T-helper 1 cell (primary cell): ENCODE measurements around the gene NDUFA7.
A peak's percentile ranks its signal among the peaks of the same experiment; 100 is the strongest.
"Not testable (repeated sequence)": the region's sequence is repeated elsewhere in the genome, so short reads cannot be mapped to it uniquely, and the experiment has no call there.

Experiments
- DNase-seq, 5 donors: peaks; one replicate each; pipeline ENCODE4 v3.0.0-alpha.2; 2012 to 2020

Gene NDUFA7

DNA sequence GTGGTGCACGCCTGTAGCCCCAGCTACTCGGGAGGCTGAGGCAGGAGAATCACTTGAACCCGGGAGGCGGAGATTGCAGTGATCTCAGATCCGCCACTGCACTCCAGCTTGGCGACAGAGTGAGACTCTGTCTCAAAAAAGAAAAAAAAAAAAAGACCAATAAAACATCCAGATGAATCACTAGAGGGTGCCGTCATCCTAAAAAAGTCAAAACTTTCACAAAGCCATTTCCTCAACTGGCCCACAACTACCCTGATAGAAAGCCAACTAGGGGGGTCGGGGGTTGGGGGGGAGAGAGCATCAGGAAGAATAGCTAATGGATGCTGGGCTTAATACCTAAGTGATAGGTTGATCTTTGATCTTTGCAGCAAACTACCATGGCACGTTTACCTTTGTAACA is 2.3 kb downstream of the NDUFA7 start:
- not testable (repeated sequence) for DNase-seq

DNA sequence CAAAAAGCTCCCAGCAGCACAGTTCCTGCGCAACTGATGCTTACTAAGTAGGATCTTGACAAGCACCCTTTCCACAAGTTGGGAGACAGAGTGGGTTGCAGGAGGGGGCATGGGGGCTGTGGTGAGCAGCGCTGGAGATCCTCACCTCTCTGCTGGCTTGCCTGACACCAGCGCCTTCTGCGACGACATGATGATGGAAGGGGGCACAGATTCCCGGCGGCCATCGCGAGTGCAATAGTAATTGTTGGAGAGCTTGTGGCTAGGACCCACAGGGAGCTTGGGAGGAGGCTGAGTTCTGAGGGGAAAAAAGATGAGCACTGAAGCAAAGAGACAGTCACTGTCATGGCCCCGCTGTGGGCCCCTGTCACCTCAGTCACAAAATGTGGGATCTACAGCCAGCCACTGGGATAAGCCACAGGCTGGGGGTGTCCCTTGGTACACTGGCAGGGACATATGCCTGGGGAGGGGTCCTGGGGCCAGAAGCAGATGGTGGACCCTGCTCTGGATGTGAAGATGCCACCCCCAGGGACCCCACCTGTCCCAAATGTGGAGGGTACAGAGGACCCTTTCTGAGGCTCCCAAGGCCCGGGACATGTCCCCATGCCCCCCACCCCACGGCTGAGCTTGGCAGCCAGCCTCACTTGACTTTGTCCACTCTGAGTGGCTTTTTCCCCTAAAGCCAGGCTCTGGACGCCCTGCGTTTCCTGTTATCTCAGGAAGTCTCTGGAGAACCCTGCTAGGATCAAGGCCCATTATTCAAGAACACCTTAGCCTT is 4.6 kb downstream of the NDUFA7 start:
- no peak for DNase-seq

DNA sequence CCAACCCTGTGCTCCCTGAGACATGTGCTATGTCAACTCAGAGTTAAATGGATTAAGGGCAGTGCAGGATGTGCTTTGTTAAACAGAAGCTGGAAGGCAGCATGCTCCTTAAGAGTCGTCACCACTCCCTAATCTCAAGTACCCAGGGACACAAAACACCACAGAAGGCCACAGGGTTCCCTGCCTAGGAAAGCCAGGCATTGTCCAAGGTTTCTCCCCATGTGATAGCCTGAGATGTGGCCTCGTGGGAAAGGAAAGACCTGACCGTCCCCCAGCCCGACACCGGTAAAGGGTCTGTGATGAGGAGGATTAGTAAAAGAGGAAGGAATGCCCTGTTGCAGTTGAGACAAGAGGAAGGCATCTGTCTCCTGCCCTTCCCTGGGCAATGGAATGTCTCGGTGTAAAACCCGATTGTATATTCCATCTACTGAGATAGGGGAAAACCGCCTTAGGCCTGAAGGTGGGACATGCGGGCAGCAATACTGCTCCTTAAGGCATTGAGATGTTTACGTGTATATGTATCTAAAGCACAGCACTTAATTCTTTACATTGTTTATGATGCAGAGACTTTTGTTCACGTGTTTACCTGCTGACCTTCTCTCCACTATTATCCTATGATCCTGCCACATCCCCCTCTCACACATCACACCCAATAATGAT is 6.1 kb downstream of the NDUFA7 start:
- DNase-seq: not testable (repeated sequence)

DNA sequence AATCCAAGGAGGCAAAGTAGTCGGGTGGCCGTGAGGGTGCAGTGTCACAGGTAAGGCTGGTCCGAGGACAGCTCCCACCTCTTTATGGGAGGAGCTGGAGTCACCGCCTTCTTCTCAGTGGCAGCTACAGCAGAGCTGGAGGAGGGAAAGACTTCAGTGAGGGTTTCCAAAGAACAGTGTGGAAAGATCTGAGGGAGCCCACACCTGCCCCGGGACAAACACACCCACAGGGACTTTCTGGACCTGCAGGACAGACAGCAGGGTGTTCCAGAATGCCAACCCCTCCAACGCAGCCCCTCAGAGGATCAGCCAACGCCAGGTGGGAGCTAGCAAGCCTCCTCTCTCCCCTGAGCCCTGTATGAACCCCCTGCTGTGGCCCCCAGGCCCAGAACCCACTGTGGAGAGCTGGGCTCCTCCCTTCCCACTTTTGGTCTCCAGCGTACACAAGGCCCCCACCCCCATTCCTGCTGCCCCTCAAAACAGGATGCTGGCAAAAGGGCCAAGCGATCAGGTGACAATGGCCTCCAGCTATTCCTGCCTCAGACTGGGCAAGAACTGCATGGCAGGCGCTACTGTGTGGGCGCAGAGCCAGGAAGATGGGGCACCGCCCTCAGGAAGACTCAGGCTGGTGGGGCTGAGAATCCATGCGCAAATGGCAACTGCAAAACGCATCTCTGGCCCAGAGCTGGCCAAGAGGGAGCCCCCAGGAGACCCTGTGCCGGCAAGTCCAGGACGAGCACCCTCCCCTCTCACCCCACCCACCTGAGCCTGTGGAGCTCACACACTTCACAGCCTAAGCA is 9.5 kb downstream of the NDUFA7 start:
- no peak for DNase-seq

DNA sequence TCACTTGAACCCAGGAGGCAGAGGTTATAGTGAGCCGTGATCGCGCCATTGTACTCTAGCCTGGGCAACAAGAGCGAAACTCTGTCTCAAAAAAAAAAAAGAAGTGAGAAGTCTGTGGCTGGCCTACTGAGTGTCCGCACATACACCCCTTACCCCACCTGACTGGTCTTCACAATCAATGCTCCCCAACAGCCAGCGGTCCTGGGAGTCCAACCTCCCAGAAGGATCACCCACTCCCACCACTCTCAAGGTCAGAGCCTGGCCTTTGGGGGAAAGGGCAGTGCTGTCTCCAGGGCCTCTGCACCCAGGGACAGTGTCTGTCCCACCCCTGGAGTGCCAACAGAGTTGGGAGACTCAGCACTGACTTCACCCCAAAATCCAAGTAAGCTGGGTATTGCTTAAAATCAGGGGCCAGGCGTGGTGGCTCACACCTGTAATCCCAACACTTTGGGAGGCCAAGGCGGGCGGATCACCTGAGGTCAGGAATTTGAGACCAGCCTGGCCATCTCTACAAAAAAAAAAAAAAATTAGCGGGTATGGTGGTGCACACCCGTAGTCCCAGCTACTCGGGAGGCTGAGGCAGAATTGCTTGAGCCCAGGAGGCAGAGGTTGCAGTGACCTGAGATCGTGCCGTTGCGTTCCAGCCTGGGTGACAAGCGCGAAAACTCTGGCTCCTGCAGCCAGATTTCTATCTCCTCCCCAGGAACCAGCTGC is 10.7 kb downstream of the NDUFA7 start:
- DNase-seq: no peak

DNA sequence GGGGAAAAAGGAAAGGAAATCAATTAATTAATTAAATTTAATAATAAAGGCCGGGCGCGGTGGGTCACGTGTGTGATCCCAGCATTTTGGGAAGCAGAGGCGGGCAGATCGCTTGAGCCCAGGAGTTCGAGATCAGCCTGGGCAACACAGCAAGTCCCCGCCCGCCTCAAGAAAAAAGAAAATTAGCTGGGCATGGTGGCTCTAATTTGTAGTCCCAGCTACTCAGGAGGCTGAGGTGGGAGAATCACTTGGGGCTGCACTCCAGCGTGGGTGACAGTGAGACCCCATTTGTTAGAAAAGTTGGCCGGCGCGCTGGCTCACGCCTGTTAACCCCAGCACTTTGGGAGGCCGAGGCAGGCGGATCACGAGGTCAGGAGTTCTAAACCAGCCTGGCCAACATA is 12.3 kb downstream of the NDUFA7 start:
- no peak for DNase-seq

DNA sequence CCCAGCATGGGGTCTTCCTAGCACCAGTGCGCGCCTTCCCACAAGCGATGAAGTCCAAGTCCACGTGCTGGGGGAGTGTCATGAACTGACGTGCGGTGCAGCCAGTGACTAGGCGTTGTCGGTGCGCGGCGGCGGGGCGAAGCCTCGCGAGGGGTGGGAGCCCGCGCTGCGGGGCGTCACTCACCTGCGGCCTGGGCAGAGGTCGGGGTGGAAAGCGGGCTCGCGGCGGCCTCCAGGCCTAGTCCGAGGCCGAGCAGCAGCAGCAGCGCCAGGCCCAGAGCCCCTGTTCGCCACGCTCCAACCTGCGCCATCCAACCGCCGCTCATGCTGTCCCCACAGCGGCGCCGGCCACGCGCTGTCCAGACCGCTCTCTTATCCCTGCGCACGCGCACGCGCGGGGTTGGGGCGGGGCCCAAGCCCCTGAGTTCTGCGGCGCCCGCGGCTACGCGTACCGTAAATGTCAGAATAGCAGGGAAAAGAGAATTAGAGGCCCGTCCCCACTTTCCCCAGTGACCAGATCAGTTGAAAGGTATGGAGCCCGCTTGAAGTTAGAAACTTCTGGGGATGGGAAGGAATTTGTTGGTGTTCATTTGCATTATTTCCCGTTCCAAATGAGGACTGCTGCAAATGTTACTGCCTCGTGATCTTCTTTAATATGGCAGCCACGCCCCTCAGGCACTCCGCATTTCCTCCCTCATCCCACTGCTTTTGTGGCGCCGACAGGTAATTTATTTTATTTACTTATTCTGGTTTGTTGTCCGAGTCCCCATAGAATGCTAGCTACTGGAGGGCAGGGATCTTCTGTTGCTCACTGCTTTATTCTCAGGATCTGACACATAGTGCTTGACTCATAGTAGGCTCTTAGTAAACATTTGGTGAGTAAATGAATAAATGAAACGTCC is 13.0 kb downstream of the NDUFA7 start, which contains the start of gene CD320:
TSS of gene CD320 (minus strand) at position 394 of the 902 bp plus-strand sequence. CDS start at position 326, 68 bp downstream.
- DNase-seq: peak; percentile 56 to 87 (median 78)

DNA sequence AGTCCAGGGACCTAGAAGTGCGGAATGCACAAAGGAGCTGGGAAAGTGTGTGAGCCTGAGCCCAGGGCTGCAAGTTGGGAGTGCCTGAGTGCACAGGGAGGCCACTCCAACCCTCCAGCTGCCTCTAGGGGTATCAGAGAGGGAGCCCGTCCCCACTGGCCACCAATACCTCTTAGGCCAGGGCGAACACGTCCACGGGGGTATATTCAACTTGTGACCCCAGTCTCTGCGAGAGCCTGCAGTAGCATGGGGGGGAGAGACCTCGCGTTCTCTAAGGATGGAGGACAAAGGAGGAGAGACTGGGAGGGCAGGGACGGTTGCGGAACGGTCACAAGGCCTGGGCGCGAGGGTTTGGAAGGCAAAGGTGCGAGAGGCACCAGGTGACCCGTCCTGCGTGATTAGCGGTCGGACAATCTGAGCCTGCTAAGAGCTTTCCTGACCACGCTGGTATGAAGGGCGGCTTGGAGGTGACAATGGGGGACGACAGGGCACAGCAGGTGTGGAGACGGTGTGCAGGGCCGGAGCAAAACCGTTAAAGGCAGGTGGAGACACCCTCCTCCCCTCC is 13.7 kb downstream of the NDUFA7 start:
- no peak for DNase-seq

DNA sequence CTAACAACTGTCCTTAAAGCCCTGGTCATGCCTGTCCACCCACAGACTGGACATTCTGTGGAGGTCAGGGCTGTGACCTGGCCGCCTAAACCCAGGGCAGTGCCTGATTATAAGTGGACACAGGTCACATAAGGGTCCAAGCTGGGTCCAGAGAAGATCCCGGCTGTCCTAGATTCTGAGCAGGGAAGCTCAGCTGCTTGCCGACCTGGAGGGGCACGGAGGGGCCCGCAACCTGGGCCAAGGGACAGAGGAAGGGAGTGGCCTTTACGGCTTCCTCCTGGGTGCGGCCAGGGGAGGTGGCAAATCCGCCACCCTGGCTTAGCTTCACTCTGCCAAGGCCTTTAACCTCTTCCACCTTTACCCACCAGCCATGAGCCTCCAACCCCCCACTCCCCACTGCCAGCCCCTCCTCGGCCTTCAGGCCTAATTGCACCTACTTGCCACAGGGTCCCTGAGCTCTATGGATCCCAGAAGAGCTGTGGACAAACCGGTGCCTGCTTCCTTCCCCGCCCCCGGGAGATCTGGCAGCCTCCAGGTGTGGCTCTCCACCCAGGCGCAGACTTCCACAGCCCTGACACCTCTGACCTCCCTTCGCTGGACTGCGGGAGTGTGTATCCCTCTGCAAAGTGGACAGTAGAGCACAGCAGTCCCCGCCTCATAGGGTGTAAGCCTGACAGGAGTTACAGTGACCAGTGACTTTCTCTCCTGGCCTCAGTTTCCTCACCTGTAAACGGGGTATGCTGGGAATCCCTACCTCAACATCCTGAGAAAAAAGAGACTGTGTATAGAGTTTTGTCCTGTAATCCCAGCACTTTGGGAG is 14.7 kb downstream of the NDUFA7 start:
- DNase-seq: no peak

DNA sequence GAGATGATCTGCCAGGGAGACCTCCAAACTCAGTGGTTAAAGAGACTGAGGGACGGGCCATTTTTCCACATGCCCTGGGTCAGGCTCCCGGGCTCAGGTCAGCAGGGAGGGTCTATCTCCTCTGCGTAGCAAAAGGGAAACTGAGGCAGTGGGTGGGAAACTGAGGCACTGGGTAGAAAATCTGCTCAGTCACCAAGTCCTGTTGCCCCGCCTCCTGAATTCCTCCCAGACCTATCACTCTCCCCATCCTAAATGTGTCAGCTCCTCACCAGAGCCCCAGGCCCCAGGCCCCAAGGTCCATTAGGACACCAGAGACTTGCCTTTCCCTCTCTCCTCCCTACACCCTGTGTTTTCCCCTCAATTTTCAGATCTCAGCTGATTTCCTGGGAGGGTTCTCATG is 15.4 kb downstream of the NDUFA7 start:
- peak in 1 of 5 donors; percentile 2 for DNase-seq

DNA sequence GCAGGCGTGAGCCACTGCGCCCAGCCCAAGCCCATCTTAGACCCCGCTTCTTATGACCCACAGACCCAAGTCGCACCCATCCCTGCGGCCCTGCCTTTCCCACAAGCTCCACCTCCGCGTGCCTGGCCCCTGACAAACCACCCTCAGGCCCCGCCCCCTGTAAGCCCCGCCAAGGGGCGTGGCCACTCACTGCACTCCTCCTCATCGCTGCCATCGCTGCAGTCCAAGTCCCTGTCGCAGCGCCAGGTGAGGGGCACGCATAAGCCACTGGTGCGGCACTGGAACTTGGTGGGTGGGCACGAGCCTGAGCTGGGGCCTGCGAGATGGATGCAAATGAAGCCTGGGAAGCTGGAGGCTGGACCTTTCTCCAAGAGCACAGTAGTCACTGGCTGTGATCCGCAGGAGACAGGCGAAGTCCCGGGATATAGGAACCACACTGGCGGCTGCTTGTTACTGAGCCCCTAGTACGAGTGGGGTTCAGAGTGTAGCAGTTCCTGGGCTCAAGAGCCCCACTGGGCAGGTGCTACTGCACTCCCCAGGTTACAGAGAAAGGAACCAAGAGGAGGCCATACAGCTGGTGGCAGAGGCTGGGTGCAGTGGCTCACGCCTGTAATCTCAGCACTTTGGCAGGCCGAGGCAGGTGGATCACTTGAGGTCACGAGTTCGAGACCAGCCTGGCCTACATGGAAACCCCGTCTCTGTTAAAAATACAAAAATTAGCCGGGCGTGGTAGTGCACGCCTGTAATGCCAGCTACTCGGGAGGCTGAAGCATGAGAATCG is 16.1 kb downstream of the NDUFA7 start:
- peak in 1 of 5 donors; percentile 8 for DNase-seq

DNA sequence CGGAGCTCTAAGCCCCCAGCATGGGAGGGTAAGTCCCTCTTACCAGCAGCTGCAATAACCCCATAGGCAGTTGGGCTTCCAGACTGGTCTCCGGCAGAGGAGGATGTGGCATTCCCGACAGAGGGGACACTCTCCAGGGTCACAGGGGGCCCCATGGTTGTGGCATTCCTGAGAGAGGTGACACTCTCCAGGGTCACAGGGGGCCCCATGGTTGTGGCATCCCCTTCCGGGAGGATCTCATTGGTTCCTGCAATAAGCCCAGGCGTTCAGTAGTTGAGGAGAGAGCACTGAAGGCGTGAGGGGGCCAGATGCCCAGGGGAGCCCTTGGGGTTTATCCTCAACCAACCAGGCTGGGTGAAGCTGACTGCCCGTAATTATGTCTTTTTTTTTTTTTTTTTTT is 18.4 kb downstream of the NDUFA7 start:
- peak in 1 of 5 donors; percentile 5 for DNase-seq

DNA sequence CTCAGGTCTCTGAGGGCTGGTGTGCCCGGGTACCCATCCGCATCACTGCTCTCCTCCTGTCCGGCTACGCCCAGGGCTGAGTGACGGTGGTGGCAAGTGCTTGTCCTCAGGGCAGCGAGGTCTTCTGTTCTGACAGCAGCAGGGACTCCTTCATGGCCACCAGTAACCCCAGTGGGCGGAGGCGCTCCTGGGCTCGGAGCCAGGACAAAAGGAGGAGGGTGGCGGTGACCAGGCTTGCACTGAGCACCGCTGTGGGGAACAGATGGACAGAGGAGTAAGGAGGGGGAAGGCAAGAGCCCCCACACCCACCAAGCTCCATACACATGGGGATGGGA is 18.9 kb downstream of the NDUFA7 start:
- DNase-seq: peak in 1 of 5 donors; percentile 7

DNA sequence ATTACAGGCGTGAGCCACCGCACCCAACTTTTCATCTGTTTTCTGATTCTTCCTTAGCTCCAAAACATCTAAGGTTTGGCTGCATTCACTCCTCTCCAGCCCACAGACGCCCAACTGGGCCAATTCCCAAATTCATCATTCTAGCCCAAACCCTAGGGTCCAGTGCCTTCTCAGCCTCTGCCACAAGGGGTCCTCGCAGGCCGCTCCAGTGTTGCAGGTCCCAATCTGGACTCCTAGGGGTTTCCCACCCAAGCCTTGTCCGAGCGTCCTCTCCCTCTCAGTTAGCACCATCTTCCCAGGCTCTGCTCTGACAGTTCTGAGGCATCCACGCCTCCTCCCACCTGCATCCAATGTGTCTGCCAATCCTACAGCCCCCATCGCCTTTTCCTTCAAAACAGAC is 29.8 kb downstream of the NDUFA7 start:
- not testable (repeated sequence) for DNase-seq

DNA sequence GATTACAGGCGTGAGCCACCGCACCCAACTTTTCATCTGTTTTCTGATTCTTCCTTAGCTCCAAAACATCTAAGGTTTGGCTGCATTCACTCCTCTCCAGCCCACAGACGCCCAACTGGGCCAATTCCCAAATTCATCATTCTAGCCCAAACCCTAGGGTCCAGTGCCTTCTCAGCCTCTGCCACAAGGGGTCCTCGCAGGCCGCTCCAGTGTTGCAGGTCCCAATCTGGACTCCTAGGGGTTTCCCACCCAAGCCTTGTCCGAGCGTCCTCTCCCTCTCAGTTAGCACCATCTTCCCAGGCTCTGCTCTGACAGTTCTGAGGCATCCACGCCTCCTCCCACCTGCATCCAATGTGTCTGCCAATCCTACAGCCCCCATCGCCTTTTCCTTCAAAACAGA is 44.7 kb downstream of the NDUFA7 start:
- DNase-seq: not testable (repeated sequence)

DNA sequence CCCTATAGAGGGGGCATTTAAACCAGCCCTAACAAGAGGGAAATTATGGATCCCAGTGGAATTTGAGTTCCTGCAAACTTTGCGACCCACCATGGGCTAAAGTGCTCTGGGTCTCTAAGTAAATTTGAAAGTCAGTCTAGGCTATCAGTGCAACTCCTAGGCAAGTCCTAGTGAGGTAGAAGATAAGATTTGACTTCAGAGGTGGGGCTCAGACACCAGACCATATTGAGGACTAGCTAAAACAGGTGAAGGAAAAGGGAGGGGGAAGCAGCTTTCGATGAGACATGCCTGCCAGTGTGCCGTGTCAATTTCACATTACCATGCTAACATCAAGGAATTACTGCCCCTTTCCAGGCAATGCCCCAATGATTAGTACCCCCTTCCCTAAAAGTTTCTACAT is 51.5 kb downstream of the NDUFA7 start:
- DNase-seq: no peak

DNA sequence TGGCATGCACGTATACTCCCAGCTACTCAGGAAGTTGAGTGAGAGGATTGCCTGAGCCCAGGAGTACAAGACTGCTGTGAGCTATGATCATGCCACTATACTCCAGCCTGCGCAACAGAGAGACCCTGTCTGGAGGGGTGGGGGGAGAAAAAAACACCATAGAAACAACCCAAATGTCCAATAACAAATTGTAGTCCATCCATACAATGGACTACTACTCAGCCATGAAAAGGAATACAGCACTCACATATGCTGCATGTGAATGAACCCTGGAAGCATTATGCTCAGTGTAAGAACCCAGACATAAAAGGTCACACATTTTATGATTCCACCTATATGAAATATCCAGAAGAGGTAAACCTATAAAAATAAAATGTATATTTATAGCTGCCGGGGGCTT is 55.3 kb downstream of the NDUFA7 start:
- DNase-seq: no peak

DNA sequence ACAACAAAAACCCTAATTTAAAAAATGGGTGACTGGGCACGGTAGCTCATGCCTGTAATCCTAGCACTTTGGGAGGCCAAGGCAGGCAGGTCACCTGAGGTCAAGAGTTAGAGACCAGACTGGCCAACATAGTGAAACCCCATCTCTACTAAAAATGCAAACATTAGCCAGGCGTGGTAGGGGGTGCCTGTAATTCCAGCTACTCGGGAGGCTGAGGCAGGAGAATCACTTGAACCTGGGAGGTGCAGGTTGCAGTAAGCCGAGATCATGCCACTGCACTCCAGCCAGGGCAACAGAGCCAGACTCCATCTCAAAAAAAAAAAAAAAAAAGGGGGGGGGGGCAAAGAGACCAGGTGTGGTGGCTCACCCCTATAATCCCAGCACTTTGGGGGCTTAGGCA is 56.9 kb downstream of the NDUFA7 start:
- not testable (repeated sequence) for DNase-seq

DNA sequence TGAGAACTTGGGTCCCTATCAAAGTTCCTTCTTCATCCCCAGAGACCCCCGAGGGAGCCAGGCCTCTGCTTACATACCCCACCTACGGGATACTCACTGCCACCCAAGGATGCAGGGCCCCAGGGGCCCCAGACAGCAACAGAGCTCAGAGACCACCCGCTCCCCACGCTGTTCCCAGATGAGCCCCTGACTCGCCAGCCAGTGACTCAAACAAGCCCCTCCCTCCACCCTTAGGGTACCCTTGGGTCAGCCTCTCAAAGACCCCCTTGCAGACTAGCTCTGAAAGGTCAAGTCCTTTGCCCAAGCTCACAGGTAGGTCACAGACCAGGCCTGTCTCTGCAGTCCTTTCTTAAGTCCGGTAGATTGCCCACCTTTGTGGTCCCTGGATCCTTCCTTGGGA is 58.7 kb downstream of the NDUFA7 start:
- DNase-seq: no peak

DNA sequence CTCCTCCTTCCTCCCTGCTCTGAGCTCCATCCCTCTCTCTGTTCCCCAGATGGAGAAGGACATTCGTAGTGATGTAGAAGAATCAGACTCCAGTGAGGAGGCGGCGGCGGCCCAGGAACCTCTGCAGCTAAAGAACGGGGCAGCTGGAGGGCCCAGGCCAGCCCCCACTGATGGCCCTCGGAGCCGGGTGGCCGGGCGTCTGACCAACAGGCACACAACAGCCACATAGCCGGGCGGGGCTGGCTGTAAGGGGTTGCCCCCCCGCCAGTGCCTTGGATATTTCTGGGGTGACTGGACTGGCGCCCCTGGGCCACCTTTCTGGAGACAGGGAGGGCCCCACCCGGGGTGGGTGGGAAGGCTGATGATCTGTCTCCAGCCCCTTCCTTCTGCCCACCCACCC is 59.3 kb downstream of the NDUFA7 start:
- no peak for DNase-seq
